Tibial nerve (tissue), 4 donors: Measurements from ENCODE around the gene RIPPLY2.

ENCODE experiments used
- CTCF ChIP-seq, 5 experiments: fragments of 200-600 bp in 3 of 5; fragments of 450-650 bp in 2 of 5; sonication (generic) in 3 of 5; IDR thresholded peaks; one replicate each; pipeline ENCODE4 v1.5.1; 2016 to 2019; ENCODE audit warnings: antibody characterized with exemption in 5 of 5, mild to moderate bottlenecking in 3 of 5, moderate library complexity in 2 of 5
- EP300 ChIP-seq, 2 donors: sonication (generic); formaldehyde crosslinking; IDR thresholded peaks; one replicate each; pipeline ENCODE4 v1.6.1; 2017; ENCODE audit warnings: antibody characterized with exemption in 2 of 2, mild to moderate bottlenecking in 1 of 2
- POLR2A ChIP-seq, 2 donors: fragments of 450-650 bp; IDR thresholded peaks; one replicate each; pipeline ENCODE4 v1.6.1; 2017; ENCODE audit warnings: antibody characterized with exemption in 2 of 2, mild to moderate bottlenecking in 2 of 2, moderate library complexity in 2 of 2

- TF ChIP-seq CTCF (IDR thresholded peaks at IDR 0.05), result no peak
- no peak for TF ChIP-seq POLR2A (IDR thresholded peaks at IDR 0.05)
- TF ChIP-seq EP300 (IDR thresholded peaks at IDR 0.05), result no peak
Measured at GRCh38 chr6:83890520-83890919, 37.4 kb downstream of the RIPPLY2 start.
